Sigmoid colon (tissue), 4 donors: Measurements from ENCODE around the gene ARPP21.

Experiments used
- CTCF ChIP-seq, 4 experiments: fragments of 450-650 bp in 3 of 4; fragments of 200-600 bp in 1 of 4; IDR thresholded peaks; one replicate each; pipeline ENCODE4 v1.5.1; 2016 to 2019; ENCODE audit warnings: antibody characterized with exemption in 4 of 4, mild to moderate bottlenecking in 3 of 4, moderate library complexity in 2 of 4
- EP300 ChIP-seq, 4 donors: sonication (generic); formaldehyde crosslinking; IDR thresholded peaks; one replicate each; pipeline ENCODE4 v1.6.1; 2017; ENCODE audit warnings: antibody characterized with exemption in 4 of 4
- POLR2A ChIP-seq, 2 donors: fragments of 450-650 bp; IDR thresholded peaks; one replicate each; pipeline ENCODE4 v1.6.1; 2016; ENCODE audit warnings: antibody characterized with exemption in 2 of 2, mild to moderate bottlenecking in 2 of 2, moderate library complexity in 2 of 2
- POLR2AphosphoS5 ChIP-seq, 4 donors: sonication (generic); formaldehyde crosslinking; IDR thresholded peaks; one replicate each; pipeline ENCODE4 v1.6.1; 2017; ENCODE audit warnings: antibody characterized with exemption in 4 of 4

GRCh38 chr3:35674451-35675109 lies 35.3 kb downstream of the ARPP21 start:
- TF ChIP-seq POLR2A (IDR thresholded peaks at IDR 0.05) = no peak
- no peak for TF ChIP-seq EP300 (IDR thresholded peaks at IDR 0.05)
- no peak for TF ChIP-seq CTCF (IDR thresholded peaks at IDR 0.05)
- no peak for TF ChIP-seq POLR2AphosphoS5 (IDR thresholded peaks at IDR 0.05)
